HepG2 (cell line): Measurements from ENCODE around the gene SMARCA2. TPM values are rescaled to one million over a fixed set of nuclear protein-coding genes. Genes with fewer than 3 reads are reported as not detected.

Source experiments
- ATAC-seq: fragments of 200-7000 bp; cut with Tn5 transposase; 3 replicates; pipeline ENCODE4 v1.9.1; 2020; ENCODE audit warnings: mild to moderate bottlenecking, moderate library complexity
- BruUV-seq: library from RNA; stranded (reverse); fragments of 400-500 nt; replicated peaks from 2 replicates; lab custom pipeline; 2021; lab: Mats Ljungman, UMichigan
- CTCF ChIA-PET: fragments of 300-600 bp; formaldehyde crosslinking; extraction: SDS; loops from one replicate; lab custom pipeline; 2021; ENCODE audit warnings: low total read pairs, inconsistent platforms, low intra/inter-chr PET ratio; lab: Yijun Ruan, JAX
- POLR2A ChIA-PET: fragments of 350-600 bp; sonication (Branson Sonifier 250); formaldehyde crosslinking; loops from one replicate; lab custom pipeline; 2020; ENCODE audit warnings: antibody characterized with exemption, inconsistent platforms; lab: Yijun Ruan, JAX
- DNase-seq: peaks from one replicate; pipeline ENCODE4 v3.0.0-alpha.2; 2015; ENCODE audit warnings: low spot score
- FAIRE-seq: peaks from 3 replicates; lab custom pipeline; 2011; peaks lifted over from hg19 to GRCh38; lab: Jason Lieb, UNC
- H2AFZ ChIP-seq: one replicate; pipeline ENCODE4 v1.6.1; 2011; ENCODE audit warnings: low read length, inconsistent platforms
- H3K27ac ChIP-seq: fragments of 300-600 bp; 3 replicates; pipeline ENCODE4 v1.8.0; 2011; ENCODE audit warnings: mixed run types, mild to moderate bottlenecking, mixed read lengths, low read length, inconsistent platforms; ENCODE audit not compliant: insufficient read depth; ENCODE audit errors: extremely low read length
- H3K27me3 ChIP-seq, 2 experiments: fragments of 200-600 bp in 1 of 2; 2 replicates in 1 of 2; 3 replicates in 1 of 2; pipeline versions ENCODE4 v1.6.0 to v1.8.0; 2011; ENCODE audit warnings: low read length in 2 of 2, mild to moderate bottlenecking in 2 of 2, moderate library complexity in 2 of 2, inconsistent platforms in 1 of 2; ENCODE audit not compliant: insufficient read depth in 2 of 2, control insufficient read depth in 1 of 2
- H3K36me3 ChIP-seq, 2 experiments: fragments of 200-600 bp in 1 of 2; replicated peaks in 1 of 2; 2 replicates in 1 of 2; 3 replicates in 1 of 2; pipeline versions ENCODE4 v1.5.1 to v1.8.0; 2011; ENCODE audit warnings: low read length in 2 of 2, inconsistent platforms in 1 of 2; ENCODE audit not compliant: insufficient read depth in 2 of 2, control insufficient read depth in 1 of 2
- H3K4me1 ChIP-seq: 2 replicates; pipeline ENCODE4 v1.5.1; 2012; ENCODE audit warnings: low read length, inconsistent platforms; ENCODE audit not compliant: insufficient read depth
- H3K4me2 ChIP-seq: 2 replicates; pipeline ENCODE4 v1.6.0; 2011; ENCODE audit warnings: low read depth, low read length, inconsistent platforms
- H3K4me3 ChIP-seq, 3 experiments: fragments of 200-600 bp in 1 of 3; sonication (generic), shearing (Covaris generic) in 1 of 3; replicated peaks in 1 of 3; 2 replicates each; pipeline ENCODE4 v1.5.1; 2011 to 2016; ENCODE audit warnings: low read length in 3 of 3, inconsistent platforms in 2 of 3, low read depth in 2 of 3, mild to moderate bottlenecking in 2 of 3, control low read depth in 1 of 3, mixed read lengths in 1 of 3; ENCODE audit not compliant: insufficient read depth in 1 of 3
- H3K79me2 ChIP-seq: one replicate; pipeline ENCODE4 v1.6.1; 2011; ENCODE audit warnings: low read length, inconsistent platforms; ENCODE audit not compliant: insufficient read depth
- H3K9ac ChIP-seq: 2 replicates; pipeline ENCODE4 v1.6.0; 2011; ENCODE audit warnings: mild to moderate bottlenecking, low read depth, low read length, inconsistent platforms; ENCODE audit not compliant: insufficient read depth
- H3K9me3 ChIP-seq: 2 replicates; pipeline ENCODE4 v1.5.1; 2012; ENCODE audit warnings: mild to moderate bottlenecking, low read length
- H4K20me1 ChIP-seq: 2 replicates; pipeline ENCODE4 v1.6.0; 2011; ENCODE audit warnings: inconsistent platforms, mild to moderate bottlenecking, low read length, moderate library complexity; ENCODE audit not compliant: insufficient read depth
- CREB1 ChIP-seq, 2 experiments: fragments of 450-650 bp in 1 of 2; IDR thresholded peaks; 2 replicates each; pipeline ENCODE4 v1.6.1; 2016 to 2017; ENCODE audit warnings: control low read depth in 1 of 2, mild to moderate bottlenecking in 1 of 2, missing compliant biosample characterization in 1 of 2, missing genetic modification characterization in 1 of 2
- GPN1 ChIP-seq: sonication (generic); formaldehyde crosslinking; IDR thresholded peaks from 2 replicates; pipeline ENCODE4 v1.5.1; 2020; ENCODE audit warnings: missing genetic modification reagents, borderline replicate concordance
- RAD51 ChIP-seq: fragments of 450-650 bp; IDR thresholded peaks from 2 replicates; pipeline ENCODE4 v1.6.1; 2016; ENCODE audit warnings: borderline replicate concordance
- SNAPC5 ChIP-seq: sonication (generic); formaldehyde crosslinking; IDR thresholded peaks from 2 replicates; pipeline ENCODE4 v1.8.1; 2023; ENCODE audit warnings: mild to moderate bottlenecking, missing genetic modification reagents, borderline replicate concordance
- SP5 ChIP-seq: IDR thresholded peaks from 2 replicates; pipeline ENCODE4 v1.6.1; 2016; ENCODE audit warnings: low read depth, borderline replicate concordance
- YY1 ChIP-seq: IDR thresholded peaks from 2 replicates; pipeline ENCODE4 v1.6.1; 2011; ENCODE audit warnings: low read length, low read depth, moderate library complexity, mild to moderate bottlenecking; ENCODE audit not compliant: insufficient read depth, insufficient replicate concordance
- ZBTB1 ChIP-seq: sonication (generic); formaldehyde crosslinking; IDR thresholded peaks from 2 replicates; pipeline ENCODE4 v1.4.0; 2020; ENCODE audit warnings: missing genetic modification reagents, borderline replicate concordance
- WGBS: methylation state at CpG from one replicate; pipeline ENCODE4 v1.1.6; 2017; ENCODE audit warnings: low lambda C conversion rate; 5-methylcytosine and 5-hydroxymethylcytosine counted together
- in situ Hi-C: cut with HindIII; loops from 2 replicates; pipeline ENCODE4 v1.10.0; 2017; ENCODE audit warnings: low pct_unique_long_range_greater_than_20kb; ENCODE audit not compliant: extremely low pct_ligation_motif_present
- intact Hi-C: fragments of 100-400 bp; cut with micrococcal nuclease; formaldehyde crosslinking; loops from one replicate; pipeline ENCODE4 v1.10.0; 2022; ENCODE audit not compliant: unreplicated experiment
- polyA plus RNA-seq, 8 experiments: library from polyadenylated mRNA; depleted of rRNA in 3 of 8; stranded (reverse) in 7 of 8; unstranded in 1 of 8; fragments of >200 nt; fragmentation: Illumina TruSeq in 4 of 8; extraction: Trizol in 4 of 8; gene quantifications; 2 replicates each; pipeline versions ENCODE4 v1.2.1 to v1.2.3, GENCODE V29; 2011 to 2016; ENCODE audit warnings: low read depth in 4 of 8, missing spikeins in 1 of 8, mixed read lengths in 1 of 8; ENCODE audit not compliant: insufficient read depth in 1 of 8
- total RNA-seq, 5 experiments: library from RNA; depleted of rRNA; stranded (reverse); fragments of >200 nt; fragmentation: Illumina TruSeq; extraction: Trizol; gene quantifications; 2 replicates each; pipeline ENCODE4 v1.2.3, GENCODE V29; 2016; ENCODE audit warnings: low read depth in 1 of 5

The SMARCA2 gene
- total and polyA plus RNA-seq, 2 of the 13 experiments (the other 11 are each of a cell fraction or from before 2014, with no cell fraction given) = 22.5 to 23.7 TPM

- DNase-seq (no peak), ATAC-seq (no peak)
- POLR2A ChIA-PET = no interaction called here
- Histone ChIP-seq H3K9ac (no peak overlapping the region), H3K36me3 (no peaks in the 10 kb centered on the region), H3K27me3 (no peaks in the 10 kb centered on the region), H2AFZ (no peak overlapping the region), H3K4me2 (no peak overlapping the region)
- BruUV-seq = no TSS peak
- 3% methylated on average over 2 of the region's 2 CpGs for WGBS
- TF ChIP-seq RAD51 (no peak), SP5 (no peak), CREB1 (IDR thresholded peaks at IDR 0.05) (peak; percentile 50; the same call in 1 of the 2 replicates), CREB1 (CRISPR knock-in tag; IDR thresholded peaks at IDR 0.05) (no peak), GPN1 (no peak), YY1 (no peak), ZBTB1 (CRISPR knock-in tag) (no peak)
- TF ChIP-seq, all 625 proteins: peak for 1
- in situ Hi-C loops = no loop called here
- Histone ChIP-seq H3K4me3 (no peak overlapping the region), H3K27ac (no peak overlapping the region), H3K79me2 (no peaks in the 10 kb centered on the region), H3K4me1 (no peaks in the 10 kb centered on the region), H3K9me3 (no peaks in the 10 kb centered on the region), H4K20me1 (no peaks in the 10 kb centered on the region)
- CTCF ChIA-PET = no interaction called here
- intact Hi-C loops = no loop called here
- no peak for FAIRE-seq
Measured at GRCh38 chr9:2209400-2209799, 194.3 kb downstream of the SMARCA2 start.

DNA sequence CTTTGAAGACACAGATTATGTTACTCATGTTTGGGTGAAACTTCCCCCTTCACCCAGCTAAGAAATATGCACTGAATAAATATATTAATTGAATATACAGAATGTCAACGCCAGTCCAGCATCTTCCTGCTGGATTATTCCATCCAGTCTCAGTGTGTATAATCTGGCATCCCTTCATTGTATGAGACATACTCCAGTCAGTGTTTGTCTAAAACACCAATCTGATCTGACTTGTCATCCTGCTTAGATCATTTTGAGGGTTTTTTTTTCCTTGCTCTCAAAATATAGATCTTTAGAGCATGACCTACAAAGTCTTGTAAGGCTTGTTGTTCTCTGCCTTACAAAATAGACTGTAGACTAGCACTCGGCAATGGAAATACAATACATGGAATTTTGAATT, 195.1 kb downstream of the SMARCA2 start:
- Histone ChIP-seq H3K27me3 (no peaks in the 10 kb centered on the region), H3K9ac (no peak overlapping the region), H2AFZ (no peak overlapping the region), H3K4me3 (no peak overlapping the region), H3K27ac (no peak overlapping the region), H4K20me1 (no peaks in the 10 kb centered on the region), H3K9me3 (no peaks in the 10 kb centered on the region), H3K4me1 (no peaks in the 10 kb centered on the region), H3K36me3 (no peaks in the 10 kb centered on the region), H3K4me2 (no peak overlapping the region), H3K79me2 (no peaks in the 10 kb centered on the region)
- under 1% methylated on average over 2 of the region's 2 CpGs for WGBS
- no peak for FAIRE-seq
- in situ Hi-C loops (no loop called here), intact Hi-C loops (no loop called here)
- no TSS peak for BruUV-seq
- no peak for ATAC-seq
- no peak for TF ChIP-seq SNAPC5 (CRISPR knock-in tag)
- CTCF ChIA-PET = no interaction called here
- no peak for DNase-seq
- POLR2A ChIA-PET = no interaction called here
